Lung (tissue), 12 donors: Measurements from ENCODE around the gene UGT2A1. TPM values are rescaled to one million over a fixed set of nuclear protein-coding genes. Genes with fewer than 3 reads are reported as not detected.
"Not testable (repeated sequence)": the region's sequence is repeated elsewhere in the genome, so short reads cannot be mapped to it uniquely, and the experiment has no call there.

Experiments used
- ATAC-seq: fragments of 200-7000 bp; cut with Tn5 transposase; one replicate; pipeline ENCODE4 v1.9.1; 2020; ENCODE audit warnings: moderate number of reproducible peaks; ENCODE audit not compliant: insufficient read depth, low FRiP score
- DNase-seq, 3 donors: peaks; one replicate each; pipeline ENCODE4 v3.0.0-alpha.2; 2013 to 2017
- H3K27ac ChIP-seq, 2 donors: one replicate each; pipeline ENCODE4 v1.5.1; 2013; ENCODE audit warnings: mild to moderate bottlenecking in 2 of 2, moderate library complexity in 2 of 2, control low read depth in 1 of 2, inconsistent platforms in 1 of 2, low read depth in 1 of 2, low read length in 1 of 2
- H3K27me3 ChIP-seq, 3 donors: one replicate each; pipeline ENCODE4 v1.5.1; 2013; ENCODE audit warnings: low read length in 2 of 3; ENCODE audit not compliant: control insufficient read depth in 3 of 3, insufficient read depth in 3 of 3
- H3K36me3 ChIP-seq, 4 donors: one replicate each; pipeline ENCODE4 v1.5.1; 2013; ENCODE audit warnings: low read length in 4 of 4, mild to moderate bottlenecking in 1 of 4, moderate library complexity in 1 of 4; ENCODE audit not compliant: control insufficient read depth in 4 of 4, insufficient read depth in 4 of 4
- H3K4me1 ChIP-seq, 5 donors: one replicate each; pipeline ENCODE4 v1.5.1; 2013; ENCODE audit warnings: low read length in 5 of 5, mild to moderate bottlenecking in 2 of 5, moderate library complexity in 1 of 5; ENCODE audit not compliant: control insufficient read depth in 5 of 5, insufficient read depth in 5 of 5
- H3K4me3 ChIP-seq: one replicate; pipeline ENCODE4 v1.5.1; 2013; ENCODE audit warnings: mild to moderate bottlenecking, control low read depth, moderate library complexity
- H3K9ac ChIP-seq, 2 donors: one replicate each; pipeline ENCODE4 v1.5.1; 2013; ENCODE audit warnings: low read length in 2 of 2, control low read depth in 1 of 2; ENCODE audit not compliant: insufficient read depth in 1 of 2
- H3K9me3 ChIP-seq, 4 donors: one replicate each; pipeline ENCODE4 v1.5.1; 2013; ENCODE audit warnings: low read length in 3 of 4, mild to moderate bottlenecking in 1 of 4, moderate library complexity in 1 of 4; ENCODE audit not compliant: control insufficient read depth in 4 of 4, insufficient read depth in 3 of 4
- CTCF ChIP-seq: IDR thresholded peaks from 2 replicates; pipeline ENCODE4 v1.5.1; 2012; ENCODE audit warnings: mild to moderate bottlenecking; ENCODE audit errors: control extremely low read depth, extremely low read depth
- WGBS, 2 donors: extraction: QIAGEN DNeasy Blood & Tissue Kit; methylation state at CpG; one replicate each; pipeline ENCODE4 v1.1.7; 2013; 5-methylcytosine and 5-hydroxymethylcytosine counted together
- polyA plus RNA-seq, 2 donors: library from polyadenylated mRNA; stranded (reverse); fragments of 200-250 nt; gene quantifications; one replicate each; pipeline ENCODE4 v1.2.1, GENCODE V29; 2013
- total RNA-seq, 2 donors: library from RNA; depleted of rRNA in 1 of 2; stranded (reverse); fragments of >200 nt in 1 of 2; gene quantifications; one replicate each; pipeline ENCODE4 v1.2.1, GENCODE V29; 2014 to 2021
- donor health status: control.
- donor health status: control.
- donor health status: Bipolar disorder and iron deficiency.
- donor health status: healthy.
- donor health status: DM: yes; HTN: yes; CAD: no.

The UGT2A1 gene
- total and polyA plus RNA-seq, 4 donors: 0.13 TPM; not detected in 3

GRCh38 chr4:69661130-69661803 is 8.2 kb upstream of the UGT2A1 start:
- not testable (repeated sequence) for H3K27ac ChIP-seq, H3K27me3 ChIP-seq, ATAC-seq, H3K4me1 ChIP-seq, H3K36me3 ChIP-seq, H3K9ac ChIP-seq, H3K9me3 ChIP-seq, H3K4me3 ChIP-seq, DNase-seq
- 72 to 80% methylated on average over 4 of the region's 4 CpGs for WGBS, 2 donors

- 86 to 93% methylated on average over 12 of the region's 12 CpGs for WGBS, 2 donors
- no peak for ATAC-seq
- no peak for TF ChIP-seq CTCF
- Histone ChIP-seq H3K27ac (no peak overlapping the region), H3K9me3 (no peaks in the 10 kb centered on the region), H3K4me1 (no peaks in the 10 kb centered on the region), H3K9ac (no peak overlapping the region), H3K27me3 (no peaks in the 10 kb centered on the region), H3K36me3 (no peaks in the 10 kb centered on the region), H3K4me3 (no peak overlapping the region)
- DNase-seq: no peak
Observed at GRCh38 chr4:69658133-69658532, 5.1 kb upstream of the UGT2A1 start.

GRCh38 chr4:69656653-69657158 is 3.7 kb upstream of the UGT2A1 start:
- H3K27ac ChIP-seq: no peak overlapping the region
- no peak overlapping the region for H3K9ac ChIP-seq
- no peaks in the 10 kb centered on the region for H3K27me3 ChIP-seq
- no peaks in the 10 kb centered on the region for H3K4me1 ChIP-seq
- DNase-seq (no peak), ATAC-seq (no peak)
- peaks cover 0 to 2% (median 0%) of the 10 kb centered on the region in 4 donors for H3K9me3 ChIP-seq
- WGBS, 2 donors: 74 to 79% methylated on average over 6 of the region's 6 CpGs
- H3K36me3 ChIP-seq: no peaks in the 10 kb centered on the region
- H3K4me3 ChIP-seq: no peak overlapping the region
- TF ChIP-seq CTCF: no peak

- H3K27ac ChIP-seq: no peak overlapping the region
- no peak for TF ChIP-seq CTCF
- H3K4me1 ChIP-seq: no peaks in the 10 kb centered on the region
- WGBS, 2 donors: 70 to 93% methylated on average over 3 of the region's 3 CpGs
- no peaks in the 10 kb centered on the region for H3K36me3 ChIP-seq
- H3K4me3 ChIP-seq: no peak overlapping the region
- no peak overlapping the region for H3K9ac ChIP-seq
- ATAC-seq (no peak), DNase-seq (no peak)
- H3K9me3 ChIP-seq: peaks cover 0 to 2% (median 0%) of the 10 kb centered on the region in 4 donors
- H3K27me3 ChIP-seq: no peaks in the 10 kb centered on the region
Observed at GRCh38 chr4:69650872-69651271, 2.2 kb downstream of the UGT2A1 start.
